B cell (primary cell): Measurements from ENCODE around the gene KCNJ1. TPM values are rescaled to one million over a fixed set of nuclear protein-coding genes. Genes with fewer than 3 reads are reported as not detected.

Source experiments
- ATAC-seq: fragments of 200-7000 bp; cut with Tn5 transposase; one replicate; pipeline ENCODE4 v1.10.0; 2021; ENCODE audit warnings: low read depth, mild to moderate bottlenecking, moderate number of reproducible peaks, moderate library complexity
- CTCF ChIA-PET: fragments of 350-600 bp; sonication (Branson Sonifier 250); formaldehyde crosslinking; loops from one replicate; lab custom pipeline; 2021; ENCODE audit warnings: antibody characterized with exemption, inconsistent platforms; lab: Charles Lee
- POLR2A ChIA-PET: fragments of 350-600 bp; sonication (Branson Sonifier 250); formaldehyde crosslinking; loops from one replicate; lab custom pipeline; 2021; ENCODE audit warnings: antibody characterized with exemption; lab: Charles Lee
- DNase-seq: peaks from one replicate; pipeline ENCODE4 v3.0.0; 2013
- H2AFZ ChIP-seq: 2 replicates; pipeline ENCODE4 v1.6.1; 2012; ENCODE audit warnings: mild to moderate bottlenecking, low read depth, low read length; ENCODE audit not compliant: insufficient read depth, poor library complexity, severe bottlenecking
- H3K27ac ChIP-seq, 2 donors: 1 replicate in 1 of 2; 2 replicates in 1 of 2; pipeline ENCODE4 v1.5.1; 2012 to 2013; ENCODE audit warnings: low read length in 2 of 2, mild to moderate bottlenecking in 2 of 2, moderate library complexity in 1 of 2
- H3K27me3 ChIP-seq, 4 experiments: fragments of 200-600 bp in 1 of 4; sonication (generic) in 1 of 4; replicated peaks in 1 of 4; 1 replicate in 2 of 4; 2 replicates in 2 of 4; pipeline versions ENCODE4 v1.6.1 to v1.7.0; 2013 to 2016; ENCODE audit warnings: low read length in 3 of 4, mild to moderate bottlenecking in 2 of 4, mixed read lengths in 1 of 4, moderate library complexity in 1 of 4; ENCODE audit not compliant: insufficient read depth in 4 of 4, control insufficient read depth in 3 of 4; ENCODE audit errors: control extremely low read depth in 1 of 4
- H3K36me3 ChIP-seq, 2 experiments: replicated peaks in 1 of 2; 1 replicate in 1 of 2; 2 replicates in 1 of 2; pipeline versions ENCODE4 v1.6.1 to v1.7.1; 2013; ENCODE audit warnings: low read length in 1 of 2; ENCODE audit not compliant: insufficient read depth in 2 of 2, control insufficient read depth in 1 of 2; ENCODE audit errors: control extremely low read depth in 1 of 2, extremely low read depth in 1 of 2
- H3K4me1 ChIP-seq, 2 donors: fragments of 200-600 bp in 1 of 2; sonication (generic) in 1 of 2; 1 replicate in 1 of 2; 2 replicates in 1 of 2; pipeline versions ENCODE4 v1.5.1 to v1.6.1; 2013 to 2017; ENCODE audit warnings: low read length in 2 of 2; ENCODE audit not compliant: control insufficient read depth in 2 of 2, insufficient read depth in 2 of 2
- H3K4me2 ChIP-seq: replicated peaks from 2 replicates; pipeline ENCODE3; 2012; ENCODE audit warnings: mild to moderate bottlenecking, low read depth, low read length; ENCODE audit not compliant: poor library complexity, severe bottlenecking
- H3K4me3 ChIP-seq, 5 experiments: fragments of 200-600 bp in 1 of 5; sonication (generic) in 1 of 5; 1 replicate in 3 of 5; 2 replicates in 2 of 5; pipeline versions ENCODE4 v1.5.1 to v1.7.0; 2011 to 2016; ENCODE audit warnings: low read length in 4 of 5, mild to moderate bottlenecking in 4 of 5, low read depth in 2 of 5, control low read depth in 1 of 5, moderate library complexity in 1 of 5; ENCODE audit not compliant: insufficient read depth in 1 of 5; ENCODE audit errors: control extremely low read depth in 1 of 5, extremely low read depth in 1 of 5
- H3K79me2 ChIP-seq: fragments of 200-600 bp; sonication (generic); one replicate; pipeline ENCODE4 v1.6.0; 2016; ENCODE audit warnings: low read length; ENCODE audit not compliant: control insufficient read depth, insufficient read depth
- H3K9ac ChIP-seq: fragments of 200-600 bp; sonication (generic); 2 replicates; pipeline ENCODE4 v1.6.1; 2017; ENCODE audit warnings: mild to moderate bottlenecking, low read length, moderate library complexity
- H3K9me3 ChIP-seq, 3 donors: one replicate each; pipeline versions ENCODE4 v1.6.1 to v1.7.1; 2013; ENCODE audit warnings: low read length in 2 of 3; ENCODE audit not compliant: control insufficient read depth in 2 of 3, insufficient read depth in 1 of 3; ENCODE audit errors: control extremely low read depth in 1 of 3
- H4K20me1 ChIP-seq: 2 replicates; pipeline ENCODE4 v1.6.0; 2012; ENCODE audit warnings: mild to moderate bottlenecking, low read length; ENCODE audit not compliant: insufficient read depth, control insufficient read depth, poor library complexity, severe bottlenecking
- H3K27ac Mint-ChIP-seq: one replicate; pipeline ENCODE4 v1.8.0; 2021; ENCODE audit warnings: mixed read lengths
- H3K27me3 Mint-ChIP-seq: one replicate; pipeline ENCODE4 v1.8.0; 2021; ENCODE audit warnings: mixed read lengths
- H3K4me1 Mint-ChIP-seq: one replicate; pipeline ENCODE4 v1.8.0; 2021; ENCODE audit warnings: mixed read lengths
- H3K4me3 Mint-ChIP-seq: one replicate; pipeline ENCODE4 v1.8.0; 2021; ENCODE audit warnings: mixed read lengths
- H3K9me3 Mint-ChIP-seq: one replicate; pipeline ENCODE4 v1.8.0; 2022; ENCODE audit warnings: mixed read lengths; ENCODE audit not compliant: insufficient read depth
- CTCF ChIP-seq: fragments of 200-600 bp; IDR thresholded peaks from one replicate; pipeline ENCODE4 v1.8.0; 2022; ENCODE audit warnings: antibody characterized with exemption, mild to moderate bottlenecking
- EZH2 ChIP-seq: IDR thresholded peaks from 2 replicates; pipeline ENCODE4 v1.6.1; 2012; ENCODE audit warnings: borderline replicate concordance, low read depth, mild to moderate bottlenecking, moderate library complexity, low read length; ENCODE audit not compliant: insufficient read depth, poor library complexity, severe bottlenecking
- WGBS: methylation state at CpG from one replicate; pipeline ENCODE4 v1.1.5; 2013; ENCODE audit warnings: missing lambda C conversion rate; ENCODE audit not compliant: insufficient coverage; 5-methylcytosine and 5-hydroxymethylcytosine counted together
- intact Hi-C: fragments of 100-400 bp; cut with micrococcal nuclease; formaldehyde crosslinking; loops from one replicate; pipeline ENCODE4 v1.10.0; 2022
- polyA plus RNA-seq: library from polyadenylated mRNA; depleted of rRNA; stranded (reverse); fragments of >200 nt; gene quantifications from 2 replicates; pipeline ENCODE4 v1.2.3, GENCODE V29; 2012
- total RNA-seq, 2 donors: library from RNA; stranded (reverse); fragments of 120-200 nt in 1 of 2; gene quantifications; 1 replicate in 1 of 2; 2 replicates in 1 of 2; pipeline versions ENCODE4 v1.2.3 to v1.2.4, GENCODE V29; 2013 to 2022

The KCNJ1 gene
- total and polyA plus RNA-seq, 2 donors (not counting 1 experiment from before 2014, with no cell fraction given), result not detected

GRCh38 chr11:128906185-128907050, 39.3 kb upstream of the KCNJ1 start:
- ATAC-seq, result no peak
- 68% methylated on average over 5 of the region's 8 CpGs for WGBS
- Histone ChIP-seq H3K4me2 (peak overlapping the region; percentile 97), H3K27ac (no peak overlapping the region), H3K9ac (peak overlapping the region; percentile 67), H2AFZ (no peak overlapping the region), H3K27me3 (peaks cover 0 to 88% (median 52%) of the 10 kb centered on the region in 4 experiments), H3K36me3 (no peaks in the 10 kb centered on the region), H3K4me3 (peak overlapping the region in 2 of 5 experiments; percentile 65 to 81), H3K79me2 (no peaks in the 10 kb centered on the region), H3K9me3 (peaks cover 0 to 11% (median 3%) of the 10 kb centered on the region in 3 donors), H3K4me1 (peaks cover 21 to 28% of the 10 kb centered on the region in 2 donors), H4K20me1 (no peaks in the 10 kb centered on the region)
- Mint-ChIP-seq H3K27ac (no peak overlapping the region), H3K27me3 (peaks cover 68% of the 10 kb centered on the region), H3K4me3 (peak overlapping the region; percentile 81), H3K4me1 (peaks cover 25% of the 10 kb centered on the region), H3K9me3 (no peaks in the 10 kb centered on the region)
- POLR2A ChIA-PET, result interaction anchor here (0.6 to 0.9 kb wide), 3 partner anchors 13 to 25 kb away, joined by 3 to 5 read pairs (median 3); no protein-coding TSS in a partner anchor
- DNase-seq, result no peak
- intact Hi-C loops, result loop anchor here (1.0 kb wide), 1 partner anchor 22 kb away; no protein-coding TSS in a partner anchor
- CTCF ChIA-PET, result interaction anchor here (0.5 to 9.4 kb wide), 16 partner anchors 8 to 749 kb away, joined by 3 to 89 read pairs (median 4); partner anchors contain the start of gene KCNJ5
- TF ChIP-seq CTCF (peak; percentile 9), EZH2 (no peak)
